ENCODE results near the gene RHOH. TPM values are rescaled to one million over a fixed set of nuclear protein-coding genes. Genes with fewer than 3 reads are reported as not detected.

RHOH gene
- total RNA-seq, 2 donors from 2014 or later, result 2.9 to 7.9 TPM

DNA sequence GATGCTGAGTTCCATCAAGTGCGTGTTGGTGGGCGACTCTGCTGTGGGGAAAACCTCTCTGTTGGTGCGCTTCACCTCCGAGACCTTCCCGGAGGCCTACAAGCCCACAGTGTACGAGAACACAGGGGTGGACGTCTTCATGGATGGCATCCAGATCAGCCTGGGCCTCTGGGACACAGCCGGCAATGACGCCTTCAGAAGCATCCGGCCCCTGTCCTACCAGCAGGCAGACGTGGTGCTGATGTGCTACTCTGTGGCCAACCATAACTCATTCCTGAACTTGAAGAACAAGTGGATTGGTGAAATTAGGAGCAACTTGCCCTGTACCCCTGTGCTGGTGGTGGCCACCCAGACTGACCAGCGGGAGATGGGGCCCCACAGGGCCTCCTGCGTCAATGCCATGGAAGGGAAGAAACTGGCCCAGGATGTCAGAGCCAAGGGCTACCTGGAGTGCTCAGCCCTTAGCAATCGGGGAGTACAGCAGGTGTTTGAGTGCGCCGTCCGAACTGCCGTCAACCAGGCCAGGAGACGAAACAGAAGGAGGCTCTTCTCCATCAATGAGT lies 46.6 kb downstream of the RHOH start:
- WGBS, 2 donors, result 88 to 91% methylated on average over 11 to 19 of the region's 19 CpGs
- ATAC-seq (no peak), DNase-seq (no peak)
- no peak for TF ChIP-seq CTCF (IDR thresholded peaks at IDR 0.05)
- no peak for TF ChIP-seq POLR2A (IDR thresholded peaks at IDR 0.05)
- Histone ChIP-seq H3K9me3 (no peaks in the 10 kb centered on the region), H3K36me3 (replicated peaks in 1 of 2; ENCODE audit: insufficient read depth in 1 of 2, low read depth in 2 of 2) (no peaks in the 10 kb centered on the region), H3K27me3 (no peaks in the 10 kb centered on the region), H3K4me1 (no peaks in the 10 kb centered on the region), H3K4me3 (no peak overlapping the region), H3K27ac (no peak overlapping the region)
- intact Hi-C loops (cut with DNase I), result no loop called here

GRCh38 chr4:40244606-40245005 lies 47.8 kb downstream of the RHOH start:
- DNase-seq (no peak), ATAC-seq (no peak)
- Histone ChIP-seq H3K27me3 (no peaks in the 10 kb centered on the region), H3K36me3 (replicated peaks in 1 of 2; ENCODE audit: insufficient read depth in 1 of 2, low read depth in 2 of 2) (no peaks in the 10 kb centered on the region), H3K9me3 (no peaks in the 10 kb centered on the region), H3K27ac (no peak overlapping the region), H3K4me1 (no peaks in the 10 kb centered on the region), H3K4me3 (no peak overlapping the region)
- WGBS, 2 donors, result 69 to 90% methylated on average over 2 of the region's 2 CpGs
- intact Hi-C loops (cut with DNase I), result no loop called here
- TF ChIP-seq CTCF (IDR thresholded peaks at IDR 0.05) (no peak), POLR2A (IDR thresholded peaks at IDR 0.05) (no peak)

GRCh38 chr4:40245550-40245949 lies 48.7 kb downstream of the RHOH start:
- Histone ChIP-seq H3K9me3 (no peaks in the 10 kb centered on the region), H3K36me3 (replicated peaks in 1 of 2; ENCODE audit: insufficient read depth in 1 of 2, low read depth in 2 of 2) (no peaks in the 10 kb centered on the region), H3K27me3 (no peaks in the 10 kb centered on the region), H3K27ac (no peak overlapping the region), H3K4me3 (no peak overlapping the region), H3K4me1 (no peaks in the 10 kb centered on the region)
- ATAC-seq (no peak), DNase-seq (no peak)
- 59 to 68% methylated on average over 3 of the region's 3 CpGs for whole genome bisulfite sequencing, 2 donors
- TF ChIP-seq POLR2A (IDR thresholded peaks at IDR 0.05) (no peak), CTCF (IDR thresholded peaks at IDR 0.05) (no peak)
- intact Hi-C loops (cut with DNase I), result no loop called here

DNA sequence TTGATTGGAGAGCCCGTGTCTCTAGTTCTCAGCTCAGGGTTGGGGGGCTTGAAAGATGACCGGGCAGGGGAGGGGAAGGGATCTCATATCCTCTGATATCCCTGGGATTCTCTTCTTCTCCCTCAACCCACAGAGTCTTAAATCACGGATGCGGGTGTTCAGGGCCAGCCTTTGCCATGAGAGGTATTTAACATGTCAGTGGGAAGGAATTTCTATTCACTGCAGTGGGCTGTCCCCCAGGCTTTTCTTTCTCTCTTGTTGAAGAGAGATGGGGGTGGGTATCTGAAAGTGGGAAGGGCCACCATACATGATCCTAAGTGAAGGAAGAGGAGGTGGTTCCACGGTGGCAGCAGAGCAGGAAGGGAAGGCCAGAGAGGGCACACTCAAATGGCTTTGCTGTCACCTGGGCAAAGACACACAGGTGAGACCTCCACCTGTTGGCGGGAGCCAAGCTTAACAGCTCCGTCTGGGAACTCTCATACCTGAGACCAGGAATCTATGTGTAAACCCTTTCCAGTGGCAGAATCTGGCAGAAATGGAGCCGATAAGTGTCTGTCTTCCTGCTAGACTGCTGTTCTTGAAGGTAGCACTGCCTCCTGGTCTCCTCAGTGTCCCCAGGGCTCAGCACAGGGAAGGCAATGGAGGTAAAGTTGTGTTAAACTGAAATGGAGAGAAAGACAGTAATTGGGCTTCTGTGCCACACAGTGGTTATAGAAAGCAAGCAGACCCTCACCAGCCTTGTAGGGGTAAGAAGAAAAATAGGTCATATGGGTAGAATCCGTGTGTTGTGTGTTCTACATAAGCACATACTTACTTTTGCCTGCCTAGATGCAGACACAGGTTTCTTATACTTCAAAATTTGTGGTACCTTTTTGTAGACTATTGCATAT lies 49.4 kb downstream of the RHOH start:
- WGBS, 2 donors, result 63 to 71% methylated on average over 9 of the region's 9 CpGs
- ATAC-seq (no peak), DNase-seq (peak in 2 of 4 donors; percentile 22 to 42)
- H3K27me3 ChIP-seq, result no peaks in the 10 kb centered on the region
- no peak overlapping the region for H3K4me3 ChIP-seq
- H3K36me3 ChIP-seq (replicated peaks in 1 of 2; ENCODE audit: insufficient read depth in 1 of 2, low read depth in 2 of 2), result no peaks in the 10 kb centered on the region
- TF ChIP-seq POLR2A (IDR thresholded peaks at IDR 0.05) (no peak), CTCF (IDR thresholded peaks at IDR 0.05) (peak in 3 of 7 experiments; percentile 6 to 39 (median 15))
- no peak overlapping the region for H3K27ac ChIP-seq
- no peaks in the 10 kb centered on the region for H3K9me3 ChIP-seq
- intact Hi-C loops (cut with DNase I), result no loop called here
- H3K4me1 ChIP-seq, result no peaks in the 10 kb centered on the region
